ENCODE measurements around the gene KCNC3.

KCNC3 gene

GRCh38 chr19:50272263-50272897, 56.8 kb downstream of the KCNC3 start:
- no peak for DNase-seq

DNA sequence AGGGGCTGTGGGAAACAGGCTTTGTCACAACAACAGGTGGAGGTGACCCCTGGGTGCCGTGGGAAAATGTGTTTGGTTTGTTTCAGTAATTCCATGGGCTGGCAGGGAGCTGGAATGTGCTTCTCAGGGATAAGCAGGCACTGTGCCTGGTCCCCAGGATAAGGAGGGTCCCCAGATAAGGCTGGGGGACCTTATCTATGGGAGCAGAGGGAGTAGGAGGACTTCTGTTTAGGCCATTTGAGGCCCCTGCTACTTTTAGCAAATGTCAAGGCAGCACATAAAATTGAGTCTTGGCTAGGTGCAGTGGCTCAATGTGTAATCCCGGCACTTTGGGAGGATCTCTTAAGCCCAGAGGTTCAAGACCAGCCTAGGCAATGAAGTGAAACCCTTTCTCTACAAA, 59.5 kb downstream of the KCNC3 start:
- DNase-seq = no peak

DNA sequence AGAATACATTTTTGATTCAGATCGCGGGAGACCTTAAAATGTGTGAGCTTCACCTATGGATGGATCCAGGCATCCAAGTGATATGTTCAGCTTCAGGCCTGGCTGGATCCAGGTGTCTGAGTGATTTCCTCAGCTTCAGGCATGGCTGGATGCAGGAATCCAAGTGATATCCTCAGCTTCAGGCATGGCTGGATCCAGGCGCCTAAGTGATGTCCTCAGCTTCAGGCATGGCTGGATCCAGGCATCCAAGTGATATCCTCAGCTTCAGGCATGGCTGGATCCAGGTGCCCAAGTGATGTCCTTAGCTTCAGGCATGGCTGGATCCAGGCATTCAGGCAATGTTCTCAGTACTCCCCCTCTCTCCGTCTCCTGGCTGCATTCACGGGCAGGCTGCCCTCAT, 60.7 kb downstream of the KCNC3 start:
- DNase-seq = no peak

- no peak for DNase-seq
These were observed 61.1 kb downstream of the KCNC3 start for GRCh38 chr19:50268041-50268440.

- peak; percentile 23 to 62 for DNase-seq
These were observed 62.3 kb downstream of the KCNC3 start for GRCh38 chr19:50266896-50267295.

GRCh38 chr19:50266041-50266440, 63.1 kb downstream of the KCNC3 start:
- no peak for DNase-seq

DNA sequence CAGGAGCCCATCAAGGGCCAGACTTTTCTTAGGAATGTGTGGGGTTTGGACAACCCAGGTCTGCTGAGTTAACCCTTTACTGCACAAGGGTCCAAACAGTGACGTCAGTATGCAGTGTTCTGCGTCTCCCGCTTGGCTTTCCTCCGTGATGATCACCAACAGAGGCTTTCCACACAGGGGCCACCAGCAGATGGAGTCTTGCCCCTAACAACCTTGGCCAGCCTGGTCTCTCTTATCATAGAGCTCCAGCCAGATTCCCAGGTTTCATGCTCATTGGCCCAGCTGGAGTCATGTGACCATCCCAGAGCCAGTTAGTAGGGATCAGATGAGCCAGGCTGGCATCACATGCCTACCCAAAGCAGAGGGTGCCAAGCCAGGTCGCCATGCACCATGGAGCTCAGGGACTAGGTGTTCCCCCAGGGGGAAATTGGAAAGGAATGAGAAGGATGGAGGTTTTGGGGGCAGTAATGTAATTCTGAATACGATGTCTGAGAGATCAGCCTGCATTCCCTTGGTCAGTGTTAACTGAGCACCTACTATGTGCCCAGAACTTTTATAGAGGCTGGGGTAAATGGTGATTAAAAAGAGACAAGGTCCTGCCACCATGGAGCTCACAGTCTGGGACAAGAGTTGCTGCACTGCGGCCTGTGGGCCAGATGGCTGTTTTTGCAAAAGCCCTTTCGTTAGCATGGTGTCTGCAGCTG, 64.5 kb downstream of the KCNC3 start:
- DNase-seq = no peak

DNA sequence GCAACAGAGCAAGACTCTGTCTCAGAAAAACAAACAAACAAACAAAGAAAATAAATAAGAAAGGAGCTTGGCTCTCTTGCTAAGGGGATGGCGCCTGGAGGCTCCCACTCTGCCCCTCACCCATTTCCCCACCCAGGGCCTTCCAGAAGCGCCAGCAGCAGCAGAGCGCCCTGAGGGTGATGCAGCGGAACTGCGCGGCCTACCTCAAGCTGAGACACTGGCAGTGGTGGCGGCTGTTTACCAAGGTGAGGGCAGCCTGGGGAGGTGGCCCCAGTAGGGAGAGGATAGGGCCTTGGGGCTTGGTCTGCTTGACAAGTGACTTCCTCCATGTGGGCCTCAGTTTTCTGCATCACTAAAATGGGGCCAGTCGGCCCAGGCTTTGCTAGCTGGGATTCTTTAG, 66.0 kb downstream of the KCNC3 start:
- DNase-seq = no peak

Measured in stimulated activated CD4-positive, alpha-beta T cell treated with anti-CD3 and anti-CD28 coated beads, Interleukin-2, amount 100 ng/mL, for 24 hours (primary cell).